RPMI8226 (cell line): Measurements from ENCODE around the gene KATNAL2.

Experiments
- DNase-seq: peaks from one replicate; pipeline ENCODE4 v3.0.0-alpha.2; 2015

The KATNAL2 gene

DNA sequence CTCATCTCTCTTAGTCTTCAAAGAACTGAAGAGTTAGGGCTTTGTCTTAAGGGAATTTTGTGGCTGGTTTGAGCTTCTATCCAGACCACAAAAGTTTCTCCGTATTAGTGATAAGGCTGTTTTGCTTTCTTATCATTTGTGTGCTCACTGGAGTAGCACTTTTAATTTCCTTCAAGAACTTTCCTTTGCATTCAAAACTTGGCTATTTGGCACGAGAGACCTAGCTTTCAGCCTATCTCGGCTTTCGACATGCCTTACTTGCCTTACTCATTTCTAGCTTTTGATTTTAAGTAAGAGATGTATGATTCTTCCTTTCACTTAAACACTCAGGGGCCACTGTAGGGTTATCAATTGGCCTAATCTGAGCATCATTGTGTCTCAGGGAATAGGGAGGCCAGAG is 203.0 kb downstream of the KATNAL2 start:
- DNase-seq = no peak

DNA sequence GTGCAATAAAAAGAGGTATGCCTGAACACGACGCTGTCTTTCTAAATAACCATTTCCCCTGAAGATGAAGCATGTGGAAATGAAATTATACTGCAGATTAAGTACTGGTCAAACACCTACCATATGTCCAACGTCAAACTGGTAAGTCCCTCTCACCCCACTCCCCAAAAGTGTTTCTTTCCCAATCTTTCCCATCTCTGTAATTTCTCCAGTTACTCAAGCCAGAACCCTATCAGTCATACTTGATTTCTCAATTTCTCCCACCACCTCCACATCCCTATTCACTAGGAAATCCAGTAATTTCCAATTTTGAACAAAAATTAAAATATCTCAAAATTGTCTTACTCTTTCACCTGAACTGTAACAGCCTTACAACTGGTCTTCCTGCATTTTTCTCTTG is 203.7 kb downstream of the KATNAL2 start:
- DNase-seq = no peak

DNA sequence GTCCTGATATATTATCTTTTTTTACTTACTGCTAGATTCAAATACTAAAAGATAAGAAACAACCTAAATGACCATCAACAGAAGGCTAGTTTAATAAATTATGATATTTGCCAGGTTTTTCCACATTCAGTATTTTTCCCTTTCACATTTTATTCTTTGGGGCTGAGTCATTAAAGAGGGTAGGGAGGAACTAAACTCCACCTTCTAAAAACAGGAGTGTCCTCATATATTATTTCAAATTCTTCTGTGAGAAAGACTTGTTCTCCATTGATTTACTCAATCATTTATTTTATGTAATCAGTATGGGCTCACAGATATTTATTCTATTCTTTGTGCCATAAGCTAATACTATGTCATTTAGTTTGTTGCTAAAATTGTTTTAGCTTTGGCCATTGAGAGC is 223.9 kb downstream of the KATNAL2 start:
- DNase-seq = no peak

DNA sequence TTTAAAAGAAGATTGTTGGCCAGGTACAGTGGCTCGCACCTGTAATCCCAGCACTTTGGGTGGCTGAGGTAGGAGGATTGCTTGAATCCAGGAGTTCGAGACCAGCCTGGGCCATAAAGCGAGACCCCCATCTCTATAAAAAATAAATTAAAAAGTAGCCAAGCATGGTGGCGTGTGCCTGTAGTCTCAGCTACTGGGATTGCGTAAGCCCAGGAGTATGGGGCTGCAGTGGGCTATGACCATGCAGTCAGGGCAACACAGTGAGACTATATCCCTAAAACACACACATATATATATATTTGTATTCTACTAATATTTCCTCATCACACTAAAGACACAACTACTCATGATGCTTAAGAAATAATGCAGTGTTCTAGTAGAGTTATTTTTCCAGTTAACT is 225.8 kb downstream of the KATNAL2 start:
- no peak for DNase-seq

DNA sequence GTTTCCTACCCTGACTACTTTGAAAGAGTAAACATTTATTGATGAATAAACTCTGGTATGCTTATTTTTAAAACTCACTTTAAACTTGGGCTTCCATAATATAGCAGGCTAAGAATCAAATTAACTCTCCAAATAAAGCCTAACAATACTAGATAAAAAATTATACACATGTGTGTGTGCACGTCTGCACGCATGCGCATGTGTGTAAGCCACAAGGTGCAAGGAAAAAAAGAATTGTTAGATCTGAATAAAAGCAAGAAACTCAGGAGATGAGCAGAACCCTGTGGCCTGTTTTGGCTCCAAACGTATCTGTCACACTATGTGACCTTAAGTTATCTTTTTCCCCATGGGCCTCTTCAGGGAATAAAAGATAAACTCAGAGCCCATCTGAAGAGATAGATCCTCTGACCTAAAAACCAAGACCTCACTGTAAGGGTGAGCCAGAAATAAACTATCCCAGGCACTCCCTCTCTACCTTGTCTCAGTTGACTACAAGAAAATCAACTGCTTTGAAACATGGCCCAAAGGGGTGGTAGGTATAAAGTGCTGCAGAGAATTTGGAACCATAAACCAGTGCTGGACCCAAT is 226.6 kb downstream of the KATNAL2 start:
- DNase-seq = no peak

DNA sequence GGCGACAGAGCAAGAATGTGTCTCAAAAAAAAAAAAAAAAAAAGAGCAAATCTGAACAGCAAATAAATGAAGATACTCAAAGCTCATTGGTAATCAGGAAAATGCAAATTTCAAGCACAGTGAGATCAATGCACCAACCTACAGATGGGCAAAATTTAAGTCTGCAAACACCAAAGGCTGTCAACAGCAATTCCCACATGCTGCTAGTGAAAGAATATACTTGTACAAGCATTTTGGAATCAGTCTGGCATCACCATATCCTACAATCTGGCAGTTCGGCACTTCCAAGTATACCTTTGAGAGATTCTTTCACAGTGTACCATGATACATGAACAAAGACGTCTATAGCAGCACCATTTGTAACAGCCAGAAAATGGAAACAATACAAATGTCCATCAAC is 228.8 kb downstream of the KATNAL2 start:
- no peak for DNase-seq

DNA sequence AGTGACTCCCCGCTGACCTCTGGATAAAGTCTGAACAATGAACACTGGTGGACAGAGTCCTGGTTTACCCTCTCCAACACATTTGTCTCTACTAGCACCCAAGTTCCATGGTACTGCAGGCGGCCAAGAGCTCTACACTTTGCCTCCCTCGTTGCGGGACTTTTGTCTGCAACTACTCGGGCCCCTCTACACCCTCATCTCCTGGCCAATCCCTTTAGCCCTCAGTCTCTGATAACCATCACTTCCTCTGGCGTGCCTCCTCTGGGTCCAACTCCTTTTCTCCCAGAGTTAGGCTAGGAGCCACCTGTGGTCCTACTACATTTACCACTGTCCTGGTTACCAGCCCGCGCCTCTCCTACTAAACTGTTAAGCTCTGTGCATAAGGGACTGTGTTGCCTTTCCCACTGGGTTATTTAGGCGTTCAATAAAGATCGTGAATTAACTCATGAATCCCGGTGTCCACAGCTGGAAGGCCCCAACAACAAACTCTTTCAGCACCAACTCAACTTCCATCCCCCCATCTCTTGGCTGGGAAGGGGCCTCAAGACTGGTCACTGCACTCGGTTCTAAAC is 232.1 kb downstream of the KATNAL2 start:
- DNase-seq = no peak

DNA sequence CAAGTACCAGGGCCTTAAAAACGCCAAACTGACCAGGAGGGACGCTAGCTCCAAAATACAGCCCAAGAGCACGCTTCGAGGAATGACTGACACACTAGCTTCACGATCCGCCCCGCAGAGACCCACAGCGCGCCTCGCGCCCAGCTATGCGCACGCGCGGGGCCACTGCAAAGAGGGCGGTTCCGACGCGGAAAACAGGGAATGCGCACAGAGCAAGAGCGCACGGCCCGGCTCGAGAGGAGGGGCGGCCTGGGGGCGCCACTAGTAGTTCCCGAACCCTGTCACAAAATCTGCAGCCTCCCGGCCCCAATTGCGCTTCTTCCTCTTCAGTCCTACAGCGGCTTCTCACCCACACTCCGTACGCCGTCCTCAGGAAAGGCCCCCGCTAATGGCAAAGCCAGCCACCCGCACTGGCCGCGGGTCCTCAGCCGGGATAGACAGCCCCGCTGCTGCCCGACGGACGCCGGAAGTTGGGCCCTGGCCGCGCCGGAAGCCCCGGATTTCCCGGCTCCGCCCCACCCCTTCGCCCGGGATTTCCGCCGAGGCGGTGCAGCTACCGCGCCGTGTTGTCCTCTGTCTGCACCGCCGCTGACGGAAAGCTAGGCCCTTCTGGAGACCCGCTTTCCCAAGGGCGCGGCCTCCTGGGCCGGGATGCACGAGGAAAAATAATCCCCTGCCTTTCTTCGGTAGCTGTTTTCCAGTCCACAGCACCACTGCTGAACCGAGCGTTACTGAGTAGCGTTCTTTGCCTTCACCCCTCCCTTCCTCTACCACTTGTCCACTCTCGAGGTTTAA is 232.8 kb downstream of the KATNAL2 start, which contains the start of gene HDHD2:
Gene HDHD2 (minus strand): TSS at position 472 of the 795 bp plus-strand sequence. CDS start 14,061 bp downstream, outside the sequence.
- peak; percentile 89 for DNase-seq

DNA sequence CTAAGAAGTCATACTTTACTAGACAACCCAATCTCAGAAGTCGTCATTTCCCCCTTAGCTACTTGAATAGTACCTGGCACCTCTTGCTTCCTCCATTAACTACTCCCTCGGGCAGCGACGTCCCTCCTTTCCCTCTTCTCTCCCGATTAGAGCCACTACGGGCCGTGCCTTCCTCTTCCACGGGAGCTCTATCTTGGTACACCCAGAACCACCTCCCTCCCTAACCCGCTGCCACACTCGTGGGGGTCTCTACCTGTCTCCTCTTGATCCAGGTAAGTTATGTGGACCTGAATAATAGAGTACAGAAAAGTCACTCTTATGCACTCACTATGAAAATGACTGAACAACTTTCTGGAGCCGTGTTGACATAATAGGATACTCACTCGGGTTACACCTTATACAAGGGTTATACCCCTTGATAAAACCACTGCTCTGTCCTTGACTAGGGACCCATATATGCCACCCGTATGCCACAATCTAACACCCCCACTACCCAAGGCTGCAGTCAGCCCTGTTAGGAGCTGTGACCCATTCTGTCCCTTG is 233.5 kb downstream of the KATNAL2 start:
- no peak for DNase-seq

DNA sequence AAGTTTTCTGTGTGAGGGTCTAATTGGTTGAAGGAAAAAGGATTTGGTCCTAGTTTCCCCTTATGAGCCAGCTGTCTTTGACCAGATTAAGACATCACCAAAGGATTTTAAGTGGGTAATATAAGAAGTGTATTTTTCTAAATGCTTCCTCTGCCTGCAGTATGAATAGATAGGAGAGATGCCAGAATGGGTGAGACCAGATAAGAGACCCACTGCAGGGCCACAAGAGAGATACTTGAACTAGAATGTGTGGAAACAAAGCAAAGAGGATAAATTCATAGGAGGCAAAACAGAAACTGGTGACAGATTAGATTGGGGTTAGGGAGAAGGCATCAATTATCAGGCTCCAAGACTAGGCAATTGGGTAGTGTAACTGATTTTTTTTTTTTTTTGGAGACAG is 234.0 kb downstream of the KATNAL2 start:
- no peak for DNase-seq
